IMR-90 (cell line): ENCODE measurements around the gene RTN1.

Experiments
- BHLHE40 ChIP-seq: fragments of 150-350 bp; IDR thresholded peaks from 2 replicates; pipeline ENCODE4 v1.6.1; 2016; ENCODE audit warnings: mild to moderate bottlenecking, low read depth, low read length
- CEBPB ChIP-seq: IDR thresholded peaks from 2 replicates; pipeline ENCODE4 v1.6.1; 2012; ENCODE audit warnings: low read depth, low read length, improper control_type of control experiment
- FOS ChIP-seq: fragments of 150-350 bp; IDR thresholded peaks from 2 replicates; pipeline ENCODE4 v1.6.1; 2016; ENCODE audit warnings: low read depth, low read length
- MAFK ChIP-seq: IDR thresholded peaks from 2 replicates; pipeline ENCODE4 v1.6.1; 2012; ENCODE audit warnings: low read depth, low read length, improper control_type of control experiment
- MAZ ChIP-seq: IDR thresholded peaks from 2 replicates; pipeline ENCODE4 v1.6.1; 2012; ENCODE audit warnings: low read depth, mild to moderate bottlenecking, low read length, improper control_type of control experiment, moderate library complexity, borderline replicate concordance
- MXI1 ChIP-seq: IDR thresholded peaks from 2 replicates; pipeline ENCODE4 v1.6.1; 2012; ENCODE audit warnings: low read depth, mild to moderate bottlenecking, low read length, moderate library complexity, borderline replicate concordance
- POLR2A ChIP-seq: IDR thresholded peaks from 2 replicates; pipeline ENCODE4 v1.6.1; 2012; ENCODE audit warnings: mild to moderate bottlenecking, low read depth, low read length
- RCOR1 ChIP-seq: IDR thresholded peaks from 2 replicates; pipeline ENCODE4 v1.6.1; 2012; ENCODE audit warnings: mild to moderate bottlenecking, low read length, improper control_type of control experiment; ENCODE audit not compliant: insufficient replicate concordance
- SMC3 ChIP-seq: fragments of 150-350 bp; IDR thresholded peaks from 2 replicates; pipeline ENCODE4 v1.6.1; 2016; ENCODE audit warnings: low read depth, mild to moderate bottlenecking, antibody characterized with exemption, low read length, moderate library complexity
- TF ChIP-seq, protein P1 (sequence below): conservative IDR thresholded peaks from 2 replicates; pipeline ENCODE4 v1.5.1; 2012; ENCODE audit warnings: mild to moderate bottlenecking, low read depth, low read length, improper control_type of control experiment

DNA sequence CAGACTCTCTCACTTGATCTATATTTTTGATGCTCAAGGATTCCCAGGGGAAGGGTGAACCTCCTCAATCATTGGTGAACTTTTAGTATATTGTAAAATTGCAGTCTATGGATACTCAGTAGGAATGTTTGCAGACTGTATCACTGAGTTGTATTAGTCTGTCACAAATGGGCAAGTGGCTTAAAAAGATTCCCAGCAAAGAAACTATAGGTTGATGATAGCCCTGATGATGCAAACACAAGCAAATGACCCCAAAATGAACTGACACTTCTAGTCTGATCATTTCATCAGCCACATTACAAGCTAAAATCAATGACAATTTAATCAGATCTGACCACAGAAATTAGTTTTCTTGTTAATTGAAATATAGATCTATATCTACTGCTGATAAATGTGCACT, 59.5 kb downstream of the RTN1 start:
- TF ChIP-seq MAZ (no peak), SMC3 (no peak), FOS (no peak), MXI1 (no peak), POLR2A (no peak), CEBPB (no peak), MAFK (no peak), BHLHE40 (no peak), RCOR1 (no peak)
- TF ChIP-seq, protein P1, sequence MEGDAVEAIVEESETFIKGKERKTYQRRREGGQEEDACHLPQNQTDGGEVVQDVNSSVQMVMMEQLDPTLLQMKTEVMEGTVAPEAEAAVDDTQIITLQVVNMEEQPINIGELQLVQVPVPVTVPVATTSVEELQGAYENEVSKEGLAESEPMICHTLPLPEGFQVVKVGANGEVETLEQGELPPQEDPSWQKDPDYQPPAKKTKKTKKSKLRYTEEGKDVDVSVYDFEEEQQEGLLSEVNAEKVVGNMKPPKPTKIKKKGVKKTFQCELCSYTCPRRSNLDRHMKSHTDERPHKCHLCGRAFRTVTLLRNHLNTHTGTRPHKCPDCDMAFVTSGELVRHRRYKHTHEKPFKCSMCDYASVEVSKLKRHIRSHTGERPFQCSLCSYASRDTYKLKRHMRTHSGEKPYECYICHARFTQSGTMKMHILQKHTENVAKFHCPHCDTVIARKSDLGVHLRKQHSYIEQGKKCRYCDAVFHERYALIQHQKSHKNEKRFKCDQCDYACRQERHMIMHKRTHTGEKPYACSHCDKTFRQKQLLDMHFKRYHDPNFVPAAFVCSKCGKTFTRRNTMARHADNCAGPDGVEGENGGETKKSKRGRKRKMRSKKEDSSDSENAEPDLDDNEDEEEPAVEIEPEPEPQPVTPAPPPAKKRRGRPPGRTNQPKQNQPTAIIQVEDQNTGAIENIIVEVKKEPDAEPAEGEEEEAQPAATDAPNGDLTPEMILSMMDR = no peak
